ENCODE results near the gene POLR3H.

Gene POLR3H

DNA sequence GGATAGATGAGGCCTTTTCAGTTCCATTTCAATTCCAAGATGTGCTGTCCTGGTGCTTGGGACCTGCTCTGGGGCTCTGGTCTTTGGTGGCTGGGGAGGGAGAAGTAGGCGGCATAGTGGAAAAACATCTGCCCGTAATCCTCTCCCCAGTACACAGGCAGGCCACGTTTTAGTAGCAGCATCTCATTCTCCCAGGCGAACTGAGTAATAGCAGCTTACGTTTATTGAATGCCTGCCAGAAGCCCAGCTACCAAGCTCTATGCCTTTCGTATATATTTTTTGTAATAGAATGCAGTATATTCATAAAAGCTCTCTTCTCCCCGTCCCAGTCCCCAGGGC, 63.9 kb downstream of the POLR3H start:
- peak; percentile 54 for DNase-seq

- peak; percentile 81 for DNase-seq
Measured at GRCh38 chr22:41479671-41480396, 64.4 kb downstream of the POLR3H start.

DNA sequence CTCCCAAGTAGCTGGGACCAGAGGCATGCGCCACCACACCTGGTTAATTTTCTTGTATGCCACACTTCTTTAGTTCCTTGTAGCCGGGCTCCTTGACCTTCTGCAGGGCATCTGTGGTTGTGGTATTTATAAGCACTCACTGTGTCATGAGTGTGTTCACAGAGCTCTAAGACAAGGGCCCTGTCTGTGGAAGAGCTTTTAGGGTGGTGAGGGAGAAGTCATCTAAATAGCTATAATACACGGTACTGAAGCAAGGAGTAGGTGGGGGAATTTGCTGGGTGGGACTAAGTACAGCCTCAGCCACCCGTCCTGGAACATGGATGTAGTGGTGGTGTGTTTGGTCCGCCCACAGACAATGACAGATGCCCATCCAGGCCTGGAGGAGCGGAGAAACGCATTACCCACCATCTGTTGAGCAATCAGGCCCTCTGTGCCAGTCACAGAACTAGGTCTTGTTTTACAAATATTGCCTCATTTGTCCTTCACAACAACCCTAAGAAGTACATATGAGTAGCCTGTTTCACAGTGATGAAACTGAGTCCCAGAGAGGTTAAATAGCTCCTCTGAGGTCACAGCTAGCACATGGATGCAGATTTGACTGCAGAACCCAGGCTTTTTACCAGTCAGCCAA, 65.3 kb downstream of the POLR3H start:
- no peak for DNase-seq

GRCh38 chr22:41478473-41478872, 65.8 kb downstream of the POLR3H start:
- no peak for DNase-seq

Measured in midbrain (tissue), 1 donor.